Ovary (tissue), 3 donors: ENCODE results near the gene CDC42SE2.

ENCODE experiments used
- EP300 ChIP-seq: sonication (generic); formaldehyde crosslinking; IDR thresholded peaks from one replicate; pipeline ENCODE4 v1.6.1; 2017; ENCODE audit warnings: antibody characterized with exemption
- POLR2A ChIP-seq: fragments of 450-650 bp; IDR thresholded peaks from one replicate; pipeline ENCODE4 v1.6.1; 2017; ENCODE audit warnings: antibody characterized with exemption, mild to moderate bottlenecking, moderate library complexity
- TF ChIP-seq, protein P1 (sequence below), 3 donors: fragments of 450-650 bp in 2 of 3; fragments of 200-600 bp in 1 of 3; IDR thresholded peaks; one replicate each; pipeline versions ENCODE4 v1.5.1 to v1.8.0; 2016 to 2022; ENCODE audit warnings: antibody characterized with exemption in 3 of 3, mild to moderate bottlenecking in 1 of 3
- donor health status: DM: no; HTN: no; CAD: no.

DNA sequence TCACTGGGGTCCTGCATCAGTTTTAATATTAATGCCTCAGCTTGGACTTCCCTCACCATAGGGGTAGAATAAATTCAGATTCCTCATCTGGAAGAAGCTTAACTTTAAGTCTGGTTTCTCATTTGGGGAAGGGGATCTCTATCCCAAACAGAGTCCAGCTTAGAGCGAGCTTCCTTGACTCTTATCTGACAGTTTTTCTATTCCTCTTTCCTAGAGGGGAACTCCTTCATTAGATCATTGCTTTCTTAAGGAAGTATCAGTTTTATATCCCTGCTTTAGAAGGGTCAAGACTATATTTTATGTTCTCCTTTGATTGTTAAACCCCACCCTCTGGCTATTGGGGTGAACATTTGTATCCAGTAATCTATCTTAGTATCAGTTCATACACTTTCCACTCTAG, 24.2 kb upstream of the CDC42SE2 start:
- TF ChIP-seq, protein P1, sequence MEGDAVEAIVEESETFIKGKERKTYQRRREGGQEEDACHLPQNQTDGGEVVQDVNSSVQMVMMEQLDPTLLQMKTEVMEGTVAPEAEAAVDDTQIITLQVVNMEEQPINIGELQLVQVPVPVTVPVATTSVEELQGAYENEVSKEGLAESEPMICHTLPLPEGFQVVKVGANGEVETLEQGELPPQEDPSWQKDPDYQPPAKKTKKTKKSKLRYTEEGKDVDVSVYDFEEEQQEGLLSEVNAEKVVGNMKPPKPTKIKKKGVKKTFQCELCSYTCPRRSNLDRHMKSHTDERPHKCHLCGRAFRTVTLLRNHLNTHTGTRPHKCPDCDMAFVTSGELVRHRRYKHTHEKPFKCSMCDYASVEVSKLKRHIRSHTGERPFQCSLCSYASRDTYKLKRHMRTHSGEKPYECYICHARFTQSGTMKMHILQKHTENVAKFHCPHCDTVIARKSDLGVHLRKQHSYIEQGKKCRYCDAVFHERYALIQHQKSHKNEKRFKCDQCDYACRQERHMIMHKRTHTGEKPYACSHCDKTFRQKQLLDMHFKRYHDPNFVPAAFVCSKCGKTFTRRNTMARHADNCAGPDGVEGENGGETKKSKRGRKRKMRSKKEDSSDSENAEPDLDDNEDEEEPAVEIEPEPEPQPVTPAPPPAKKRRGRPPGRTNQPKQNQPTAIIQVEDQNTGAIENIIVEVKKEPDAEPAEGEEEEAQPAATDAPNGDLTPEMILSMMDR (IDR thresholded peaks at IDR 0.05), result no peak
- no peak for TF ChIP-seq POLR2A
- no peak for TF ChIP-seq EP300
